ENCODE measurements around the gene TRAF3.

DNA sequence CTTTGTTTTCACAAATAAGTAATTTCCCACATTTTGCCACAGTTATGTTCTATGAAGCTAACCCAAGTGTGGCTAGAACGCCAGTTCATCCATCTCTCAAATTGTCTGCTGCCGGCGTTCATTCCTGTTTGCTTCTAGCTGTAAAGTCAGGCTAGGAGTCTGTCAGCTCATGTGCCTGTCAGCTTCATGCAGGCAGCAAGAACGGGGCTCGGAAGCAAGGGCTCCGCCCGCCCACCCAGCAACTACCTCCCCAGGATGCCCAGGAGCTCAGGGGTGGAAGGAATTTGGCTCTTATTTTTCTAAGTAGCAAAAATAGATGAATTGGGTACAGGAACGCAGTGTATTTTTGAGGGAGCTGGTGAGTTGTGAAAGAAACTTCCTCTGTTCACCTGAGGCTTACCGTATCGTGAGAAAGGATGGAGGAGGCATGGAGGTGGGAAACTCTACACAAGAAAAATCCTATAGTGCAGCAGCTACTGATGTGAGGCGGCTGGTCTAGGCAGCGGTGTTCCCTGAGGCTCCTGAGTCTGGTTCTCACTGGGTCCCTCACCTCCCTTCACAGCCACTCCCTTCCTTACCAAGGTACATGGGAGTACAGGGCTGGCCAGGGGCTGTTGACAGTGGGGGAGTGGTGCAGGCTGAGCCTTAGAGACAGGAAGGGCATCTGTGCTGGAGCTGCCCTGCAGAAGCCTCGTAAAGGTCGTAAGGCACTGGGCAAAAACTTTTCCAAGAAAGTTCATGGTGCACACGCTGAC lies 90.8 kb downstream of the TRAF3 start:
- TF ChIP-seq, protein P1, sequence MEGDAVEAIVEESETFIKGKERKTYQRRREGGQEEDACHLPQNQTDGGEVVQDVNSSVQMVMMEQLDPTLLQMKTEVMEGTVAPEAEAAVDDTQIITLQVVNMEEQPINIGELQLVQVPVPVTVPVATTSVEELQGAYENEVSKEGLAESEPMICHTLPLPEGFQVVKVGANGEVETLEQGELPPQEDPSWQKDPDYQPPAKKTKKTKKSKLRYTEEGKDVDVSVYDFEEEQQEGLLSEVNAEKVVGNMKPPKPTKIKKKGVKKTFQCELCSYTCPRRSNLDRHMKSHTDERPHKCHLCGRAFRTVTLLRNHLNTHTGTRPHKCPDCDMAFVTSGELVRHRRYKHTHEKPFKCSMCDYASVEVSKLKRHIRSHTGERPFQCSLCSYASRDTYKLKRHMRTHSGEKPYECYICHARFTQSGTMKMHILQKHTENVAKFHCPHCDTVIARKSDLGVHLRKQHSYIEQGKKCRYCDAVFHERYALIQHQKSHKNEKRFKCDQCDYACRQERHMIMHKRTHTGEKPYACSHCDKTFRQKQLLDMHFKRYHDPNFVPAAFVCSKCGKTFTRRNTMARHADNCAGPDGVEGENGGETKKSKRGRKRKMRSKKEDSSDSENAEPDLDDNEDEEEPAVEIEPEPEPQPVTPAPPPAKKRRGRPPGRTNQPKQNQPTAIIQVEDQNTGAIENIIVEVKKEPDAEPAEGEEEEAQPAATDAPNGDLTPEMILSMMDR (IDR thresholded peaks at IDR 0.05), result no peak
- TF ChIP-seq POLR2AphosphoS5 (IDR thresholded peaks at IDR 0.05; ENCODE audit: low read depth, low read length), result no peak
- no peak for TF ChIP-seq TCF7L2 (IDR thresholded peaks at IDR 0.05; ENCODE audit: low read depth, low read length)
- TF ChIP-seq, protein P2, sequence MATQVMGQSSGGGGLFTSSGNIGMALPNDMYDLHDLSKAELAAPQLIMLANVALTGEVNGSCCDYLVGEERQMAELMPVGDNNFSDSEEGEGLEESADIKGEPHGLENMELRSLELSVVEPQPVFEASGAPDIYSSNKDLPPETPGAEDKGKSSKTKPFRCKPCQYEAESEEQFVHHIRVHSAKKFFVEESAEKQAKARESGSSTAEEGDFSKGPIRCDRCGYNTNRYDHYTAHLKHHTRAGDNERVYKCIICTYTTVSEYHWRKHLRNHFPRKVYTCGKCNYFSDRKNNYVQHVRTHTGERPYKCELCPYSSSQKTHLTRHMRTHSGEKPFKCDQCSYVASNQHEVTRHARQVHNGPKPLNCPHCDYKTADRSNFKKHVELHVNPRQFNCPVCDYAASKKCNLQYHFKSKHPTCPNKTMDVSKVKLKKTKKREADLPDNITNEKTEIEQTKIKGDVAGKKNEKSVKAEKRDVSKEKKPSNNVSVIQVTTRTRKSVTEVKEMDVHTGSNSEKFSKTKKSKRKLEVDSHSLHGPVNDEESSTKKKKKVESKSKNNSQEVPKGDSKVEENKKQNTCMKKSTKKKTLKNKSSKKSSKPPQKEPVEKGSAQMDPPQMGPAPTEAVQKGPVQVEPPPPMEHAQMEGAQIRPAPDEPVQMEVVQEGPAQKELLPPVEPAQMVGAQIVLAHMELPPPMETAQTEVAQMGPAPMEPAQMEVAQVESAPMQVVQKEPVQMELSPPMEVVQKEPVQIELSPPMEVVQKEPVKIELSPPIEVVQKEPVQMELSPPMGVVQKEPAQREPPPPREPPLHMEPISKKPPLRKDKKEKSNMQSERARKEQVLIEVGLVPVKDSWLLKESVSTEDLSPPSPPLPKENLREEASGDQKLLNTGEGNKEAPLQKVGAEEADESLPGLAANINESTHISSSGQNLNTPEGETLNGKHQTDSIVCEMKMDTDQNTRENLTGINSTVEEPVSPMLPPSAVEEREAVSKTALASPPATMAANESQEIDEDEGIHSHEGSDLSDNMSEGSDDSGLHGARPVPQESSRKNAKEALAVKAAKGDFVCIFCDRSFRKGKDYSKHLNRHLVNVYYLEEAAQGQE (IDR thresholded peaks at IDR 0.05; ENCODE audit: insufficient read depth in 1 of 2, low read depth in 2 of 2, low read length in 1 of 2), result no peak

All from Panc1 (cell line).